T-helper 2 cell treated with Interferon-gamma antibody and Interleukin-4, amounts not matched to agents 100 ng/mL and 5 ng/mL, for 36 hours (primary cell): Measurements from ENCODE around the gene TMEM123. TPM values are rescaled to one million over a fixed set of nuclear protein-coding genes. Genes with fewer than 3 reads are reported as not detected.
"Not testable (repeated sequence)": the region's sequence is repeated elsewhere in the genome, so short reads cannot be mapped to it uniquely, and the experiment has no call there.

Experiments
- intact Hi-C: fragments of 100-400 bp; cut with micrococcal nuclease; formaldehyde crosslinking; loops from one replicate; pipeline ENCODE4 v1.15.1; 2023
- total RNA-seq: library from RNA; stranded (reverse); gene quantifications from 2 replicates; pipeline ENCODE4 v1.2.3, GENCODE V29; 2022

Gene TMEM123
- total RNA-seq, 1 donor from 2014 or later = 380 TPM

- intact Hi-C loops = not testable (repeated sequence)
These were observed 77.7 kb downstream of the TMEM123 start for GRCh38 chr11:102374633-102375424.

DNA sequence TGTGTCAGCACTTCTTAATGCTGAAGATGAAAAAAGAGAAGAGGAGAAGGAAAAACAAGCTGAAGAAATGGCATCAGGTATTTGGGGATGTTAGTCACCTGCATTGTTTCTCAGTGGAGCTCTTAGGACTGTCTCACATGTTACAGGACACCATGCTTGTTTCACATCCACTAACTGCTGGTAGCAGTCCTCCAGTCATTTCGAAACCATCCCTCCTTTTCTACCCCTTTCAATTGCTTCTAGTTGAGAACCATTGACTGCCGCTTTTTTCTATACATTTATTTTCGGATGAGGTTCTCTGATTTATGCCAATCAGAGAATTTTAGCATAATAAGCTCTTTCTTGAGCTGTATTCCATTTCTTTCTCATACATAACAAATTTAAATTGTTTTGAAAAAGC is 84.1 kb downstream of the TMEM123 start:
- intact Hi-C loops = loop anchor here (1.0 kb wide), 1 partner anchor 9 kb away; no protein-coding TSS in a partner anchor

- intact Hi-C loops = loop anchor here (1.0 kb wide), 2 partner anchors 128 to 246 kb away; no protein-coding TSS in a partner anchor
These were observed 85.2 kb downstream of the TMEM123 start for GRCh38 chr11:102367364-102367763.

DNA sequence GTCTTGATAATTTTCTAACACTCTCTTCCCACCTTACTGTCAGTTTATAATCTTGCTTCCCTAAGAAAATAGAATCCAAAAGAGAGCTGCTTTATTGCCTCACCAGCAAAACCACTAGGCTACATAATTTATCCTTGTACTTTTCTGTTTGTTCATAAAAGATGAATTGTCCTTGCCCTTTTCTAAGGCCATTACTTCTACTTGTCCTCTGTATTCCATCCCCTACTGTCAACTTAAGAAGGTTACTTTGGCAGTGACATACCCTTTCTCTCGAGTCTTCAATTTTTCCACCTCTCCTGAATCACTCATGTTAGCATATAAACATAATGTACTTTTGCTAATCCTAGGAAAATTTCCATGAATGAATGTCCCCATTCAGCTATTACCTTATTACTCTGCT is 87.6 kb downstream of the TMEM123 start:
- intact Hi-C loops = loop anchor here (2.0 kb wide), 1 partner anchor 16 kb away; no protein-coding TSS in a partner anchor

GRCh38 chr11:102361086-102362031 is 91.2 kb downstream of the TMEM123 start:
- intact Hi-C loops = no loop called here

DNA sequence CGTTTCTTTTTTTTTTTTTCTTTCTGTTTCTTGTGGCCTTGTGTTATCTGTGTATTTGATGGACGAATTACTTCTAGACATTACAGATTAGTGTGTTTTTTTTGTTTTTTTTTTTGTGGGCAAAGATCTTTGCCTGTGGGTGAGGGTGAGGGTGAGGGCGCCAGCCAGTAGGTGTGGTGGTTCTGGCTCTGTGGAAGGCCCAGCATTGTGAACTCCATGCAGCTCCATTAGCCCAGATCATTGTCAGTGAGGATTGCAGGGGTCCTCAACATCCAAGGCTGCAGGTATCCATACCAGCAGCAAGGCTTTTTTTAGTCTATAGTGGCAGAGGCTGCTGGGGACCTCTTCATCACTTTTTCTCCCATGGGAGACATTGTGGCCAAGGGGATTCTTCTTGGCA is 91.9 kb downstream of the TMEM123 start:
- intact Hi-C loops = no loop called here

DNA sequence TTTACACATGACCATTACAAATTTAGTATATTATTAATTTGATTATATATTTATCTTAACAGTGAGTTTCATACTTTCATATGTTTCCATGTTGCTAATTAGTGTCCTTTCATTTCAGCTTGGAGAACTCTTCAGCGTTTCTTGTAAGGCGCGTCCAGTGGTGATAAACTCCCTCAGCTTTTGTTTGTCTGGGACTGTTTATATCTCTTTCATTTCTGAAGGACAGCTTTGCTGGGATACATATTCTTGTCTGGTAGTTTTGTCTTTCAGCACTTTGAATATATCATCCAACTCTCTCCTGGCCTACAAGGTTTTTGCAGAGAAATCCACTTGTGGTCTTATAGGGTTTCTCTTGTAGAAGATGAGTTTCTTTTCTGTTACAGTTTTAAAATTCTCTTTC is 93.2 kb downstream of the TMEM123 start:
- intact Hi-C loops = loop anchor here (1.0 kb wide), 1 partner anchor 9 kb away; no protein-coding TSS in a partner anchor

- intact Hi-C loops = no loop called here
These were observed 95.4 kb downstream of the TMEM123 start for GRCh38 chr11:102357116-102357515.

DNA sequence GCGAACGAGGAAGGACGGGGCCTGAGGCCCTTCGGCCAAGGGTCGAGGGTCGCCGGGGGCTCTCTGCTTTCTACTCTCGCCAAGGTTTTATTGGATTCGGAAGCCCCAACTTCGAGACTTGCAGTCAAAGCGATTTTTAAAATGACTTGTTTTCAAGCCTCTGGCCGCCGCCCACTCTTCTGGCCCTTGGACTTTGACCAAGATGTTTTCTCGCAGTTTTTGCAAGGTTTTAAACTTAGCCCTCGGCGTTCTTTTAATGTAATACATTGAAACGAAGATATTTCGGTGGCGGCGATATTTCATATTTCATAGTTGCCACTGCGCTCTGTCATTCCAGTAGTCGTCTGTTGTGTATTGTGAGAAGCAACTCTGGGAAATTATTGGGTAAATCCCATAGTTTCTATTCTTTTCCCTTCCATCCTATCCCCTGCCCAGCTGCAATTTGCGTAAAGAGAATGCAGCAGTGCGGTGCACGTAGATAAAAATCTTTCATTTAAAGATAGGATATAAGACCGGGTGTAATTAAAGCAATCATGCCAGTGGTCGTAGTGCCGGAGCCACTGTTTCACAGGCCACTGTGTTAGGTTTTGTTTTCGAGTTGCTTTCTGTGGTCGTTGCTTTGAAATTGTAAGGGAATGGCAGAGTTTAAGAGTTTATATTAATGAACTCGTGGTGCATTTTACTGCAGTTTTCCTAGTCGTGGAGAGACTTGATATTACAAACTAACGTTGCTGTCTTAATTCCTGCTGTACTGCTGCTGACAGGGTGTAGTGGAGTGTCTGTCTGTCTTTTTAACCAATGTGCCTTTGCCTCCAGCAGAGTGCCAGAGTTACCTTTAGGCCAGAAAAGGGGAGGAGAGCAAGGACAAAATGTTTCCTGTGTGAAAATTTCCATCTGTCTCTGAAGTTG is 104.8 kb downstream of the TMEM123 start:
- intact Hi-C loops = loop anchor here (1.0 to 10.0 kb wide), 7 partner anchors 17 to 433 kb away; partner anchors contain the start of genes ANGPTL5, BIRC3, CEP126 and TMEM123

DNA sequence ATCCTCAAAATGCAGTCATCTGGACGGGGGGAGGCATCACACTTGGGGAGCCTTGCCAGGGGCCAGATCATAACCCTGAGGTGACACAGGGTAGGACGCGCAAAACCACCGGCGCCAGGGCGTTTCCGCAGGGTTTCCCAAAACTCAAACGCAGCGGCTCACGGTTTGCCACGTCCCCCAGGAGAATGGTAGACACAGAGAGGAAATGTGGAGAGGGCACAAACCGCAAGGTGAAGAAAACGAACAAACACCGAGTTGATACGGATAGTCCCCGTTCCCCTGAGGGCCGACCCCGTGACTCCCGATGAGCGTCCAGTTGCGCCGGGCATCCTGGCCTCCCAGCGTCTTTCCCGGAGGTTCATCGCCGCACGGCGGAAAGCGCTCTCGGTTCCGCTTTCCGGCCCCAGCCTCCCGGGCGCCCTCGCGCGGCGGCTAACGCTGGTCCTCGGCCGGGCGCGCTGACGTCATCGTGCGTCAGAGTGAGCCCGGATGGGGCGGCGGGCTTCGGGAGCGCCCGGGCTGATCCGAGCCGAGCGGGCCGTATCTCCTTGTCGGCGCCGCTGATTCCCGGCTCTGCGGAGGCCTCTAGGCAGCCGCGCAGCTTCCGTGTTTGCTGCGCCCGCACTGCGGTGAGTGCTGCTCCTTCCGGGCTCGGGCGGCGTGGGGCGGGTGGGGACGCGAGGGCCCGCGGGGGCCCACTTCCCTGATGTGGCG is 105.7 kb downstream of the TMEM123 start, which contains the start of gene BIRC2:
Gene BIRC2 (plus strand): TSS at position 467 of the 714 bp plus-strand sequence. CDS start 2,641 bp downstream, outside the sequence.
- intact Hi-C loops = loop anchor here (1.0 to 10.0 kb wide), 6 partner anchors 30 to 432 kb away; partner anchors contain the start of genes ANGPTL5, BIRC3, CEP126 and TMEM123

GRCh38 chr11:102346456-102346747 is 106.2 kb downstream of the TMEM123 start:
- intact Hi-C loops = loop anchor here (10.0 kb wide), 1 partner anchor 432 kb away; the partner anchor contains the start of genes ANGPTL5 and CEP126

Other genes starting within 250 kb of the TMEM123 start
- 70.6 and 71.3 TPM in 2 replicates for gene BIRC3, start 135.3 kb downstream of the TMEM123 start, total RNA-seq
- gene BIRC2, start 105.6 kb downstream of the TMEM123 start, total RNA-seq = 28.2 and 31.3 TPM in 2 replicates
- not detected in 2 replicates for gene MMP7, start 78.0 kb upstream of the TMEM123 start, total RNA-seq
- gene MMP20, start 172.6 kb upstream of the TMEM123 start, total RNA-seq = not detected in 2 replicates